Stimulated activated CD4-positive, alpha-beta T cell treated with anti-CD3 and anti-CD28 coated beads, TNF-alpha, amount 100 ng/mL, for 4 hours (primary cell): Measurements from ENCODE around the gene MGAT5.
A peak's percentile ranks its signal among the peaks of the same experiment; 100 is the strongest.

Experiments
- DNase-seq, 3 experiments: peaks; one replicate each; pipeline ENCODE4 v3.0.0-alpha.2; 2020; ENCODE audit warnings: low read depth in 3 of 3

The MGAT5 gene

DNA sequence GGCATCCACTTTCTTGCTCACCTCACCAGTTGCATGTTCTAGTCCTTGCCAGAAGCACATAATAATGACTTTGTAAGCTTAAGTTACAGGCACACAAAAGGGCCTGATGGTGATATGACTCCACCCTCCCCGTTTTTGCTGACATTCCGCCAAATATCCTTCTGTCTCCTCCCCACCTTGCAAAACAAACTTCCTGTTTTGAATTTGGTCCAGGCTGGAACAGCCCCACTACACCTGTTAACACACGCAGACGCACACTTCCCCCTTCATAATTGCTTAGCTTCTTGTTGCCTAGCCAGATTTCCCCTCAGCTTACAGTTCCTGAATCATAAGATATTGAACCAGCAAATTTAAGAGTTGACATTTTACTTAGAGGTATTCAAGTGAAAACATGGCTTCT is at the start of gene MGAT5:
MGAT5 (plus strand) TSS at position 269 of the 400 bp plus-strand sequence. CDS start 332 bp downstream, outside the sequence.
- DNase-seq, result no peak

DNA sequence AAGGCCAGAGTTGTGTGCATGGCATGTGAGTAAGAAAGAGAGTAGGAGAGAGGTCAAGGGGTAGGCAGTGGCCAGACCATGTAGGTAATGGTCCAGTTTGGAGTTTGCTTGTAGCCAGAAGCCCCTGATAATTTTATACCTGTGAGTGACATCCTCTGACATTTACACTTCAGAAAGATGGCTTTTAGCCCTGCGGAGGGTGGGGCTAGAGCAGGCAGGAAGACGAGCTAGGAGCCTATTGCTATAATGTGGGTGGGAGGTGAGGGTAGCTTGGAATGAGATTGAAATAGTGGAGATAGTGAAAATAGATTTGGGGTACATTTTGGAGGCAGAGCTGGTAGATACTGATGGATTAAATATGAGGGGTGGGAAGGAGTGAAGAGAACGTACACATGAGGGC is 48.8 kb upstream of the MGAT5 start:
- DNase-seq, result no peak

DNA sequence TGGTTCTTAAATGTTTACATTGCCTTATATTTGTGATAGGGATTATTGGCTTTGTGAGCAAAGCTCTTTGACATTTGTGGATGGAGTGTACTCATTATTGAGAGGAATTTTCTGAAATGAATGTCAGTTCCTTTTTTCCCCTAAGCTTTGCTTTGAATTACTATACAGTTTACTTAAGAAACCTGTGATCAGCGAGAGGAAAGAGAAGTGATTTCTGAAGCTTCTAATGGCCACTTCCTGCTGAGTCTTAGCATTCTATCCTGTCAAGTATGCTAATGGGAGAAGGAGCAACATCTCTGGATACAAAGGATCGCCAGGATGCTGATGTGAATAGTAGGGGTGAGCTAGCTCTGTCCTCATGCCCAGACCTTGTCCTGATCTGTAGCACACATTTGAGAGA is 47.8 kb upstream of the MGAT5 start:
- DNase-seq, result no peak

- DNase-seq, result no peak
Measured at GRCh38 chr2:134206573-134206972, 47.3 kb upstream of the MGAT5 start.

- DNase-seq, result peak in 2 of 3 experiments; percentile 32 to 37
Measured at GRCh38 chr2:134207589-134208209, 46.2 kb upstream of the MGAT5 start.

DNA sequence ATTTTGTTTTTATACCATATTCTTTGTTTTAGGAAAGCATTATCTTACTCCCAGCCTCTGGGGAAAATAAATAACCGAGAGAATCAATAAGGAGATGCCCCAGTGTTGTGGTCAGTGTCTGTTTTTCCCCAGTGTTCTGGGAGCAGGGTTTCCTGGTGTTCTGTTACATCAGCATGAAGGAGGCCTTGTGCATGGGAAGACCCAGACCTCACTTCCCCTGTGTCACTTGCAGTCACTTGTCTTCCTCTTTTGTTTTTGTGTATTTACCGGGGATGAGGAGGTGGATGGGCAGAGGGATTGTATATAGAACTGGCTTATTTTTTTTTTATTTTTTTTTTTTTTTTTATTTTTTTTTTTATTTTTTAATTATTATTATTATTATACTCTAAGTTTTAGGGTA is 45.0 kb upstream of the MGAT5 start:
- no peak for DNase-seq

GRCh38 chr2:134212746-134213145 is 41.1 kb upstream of the MGAT5 start:
- DNase-seq, result no peak

DNA sequence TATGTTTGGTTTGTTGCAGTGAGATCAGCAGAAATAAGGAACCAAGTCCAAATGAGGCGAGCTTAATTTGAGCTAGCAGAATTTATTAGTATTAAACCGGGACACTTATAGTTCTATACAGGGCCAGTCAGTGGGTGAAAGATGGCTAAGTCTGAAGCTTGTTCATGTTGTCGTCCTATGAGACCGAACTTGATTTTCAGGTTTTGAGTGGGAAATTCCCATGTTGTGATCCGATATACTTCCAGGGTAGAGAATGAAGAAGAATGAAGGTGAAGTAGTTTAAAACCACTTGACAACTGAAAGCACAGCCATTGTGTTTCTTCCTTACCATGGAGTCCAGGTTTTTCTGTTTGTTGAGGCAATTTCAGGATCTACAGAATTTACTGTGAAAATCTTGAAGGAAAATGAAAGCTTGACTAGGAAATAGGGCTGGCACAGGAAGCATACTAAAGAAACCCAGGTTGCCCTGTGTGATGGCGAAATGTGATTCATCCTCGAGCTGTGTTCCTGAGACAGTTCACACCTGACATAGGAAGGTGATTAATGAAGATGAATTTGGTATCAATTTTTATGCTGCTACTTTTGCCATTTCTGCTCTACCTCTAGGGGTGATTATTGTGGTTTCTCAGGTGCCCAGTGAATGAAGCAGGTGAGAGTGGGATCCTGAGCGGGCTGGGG is 37.6 kb upstream of the MGAT5 start:
- no peak for DNase-seq

- peak in 1 of 3 experiments; percentile 24 for DNase-seq
Measured at GRCh38 chr2:134217351-134217750, 36.5 kb upstream of the MGAT5 start.

DNA sequence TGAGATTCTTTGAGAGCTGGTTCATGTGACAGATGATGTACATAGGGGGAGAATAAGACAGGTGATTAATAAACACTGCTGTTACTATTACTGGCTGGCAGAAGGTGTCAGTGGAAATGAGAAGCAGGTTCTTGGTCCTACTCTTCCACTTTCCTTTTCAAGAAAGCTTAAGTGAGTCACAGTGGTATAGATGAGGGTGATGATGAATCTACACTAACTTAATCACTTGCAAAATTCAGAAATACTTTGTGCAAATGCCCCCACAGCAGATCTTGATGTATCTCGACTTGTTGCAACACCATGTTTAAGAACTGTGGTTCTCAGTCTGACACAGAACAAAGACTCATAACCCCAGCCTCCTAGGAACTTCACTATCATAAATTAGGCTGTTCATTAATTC is 35.9 kb upstream of the MGAT5 start:
- DNase-seq, result no peak

GRCh38 chr2:134218414-134218813 is 35.5 kb upstream of the MGAT5 start:
- DNase-seq, result no peak

DNA sequence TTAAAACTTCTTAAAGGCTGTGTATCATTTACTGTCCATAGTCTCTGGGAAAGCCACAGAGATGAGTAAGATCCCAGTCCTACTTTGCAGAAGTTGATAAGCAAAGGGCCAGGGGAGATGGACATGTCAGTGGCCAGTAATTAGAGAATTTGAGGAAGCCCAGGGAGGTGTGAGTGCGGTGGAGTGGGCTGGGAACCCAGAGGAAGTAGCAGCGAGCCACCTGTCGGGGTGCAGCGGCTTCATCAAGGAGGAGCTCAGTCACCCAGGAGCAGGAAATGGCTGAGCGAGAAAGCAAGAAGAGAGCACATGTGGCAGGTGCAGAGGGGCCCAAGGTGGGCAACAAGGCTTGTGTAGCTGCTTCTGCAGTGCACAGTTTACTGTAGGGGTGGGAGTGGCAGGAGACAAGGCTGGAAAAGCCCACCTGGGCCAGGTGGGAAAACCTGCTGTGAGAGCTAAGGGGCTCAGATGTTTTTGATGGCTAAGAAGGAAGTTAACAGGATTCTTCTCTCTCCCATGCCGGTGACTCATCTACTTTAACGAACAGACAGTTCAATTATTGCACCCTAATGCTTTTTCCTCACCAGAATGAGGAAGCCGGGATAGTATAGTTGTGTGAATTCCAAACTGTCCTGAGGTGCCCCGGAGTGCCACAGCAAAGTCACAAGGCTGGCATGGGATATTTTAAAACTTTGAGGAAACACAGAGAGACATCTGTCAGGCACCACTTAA is 34.8 kb upstream of the MGAT5 start:
- peak in 1 of 3 experiments; percentile 23 for DNase-seq

DNA sequence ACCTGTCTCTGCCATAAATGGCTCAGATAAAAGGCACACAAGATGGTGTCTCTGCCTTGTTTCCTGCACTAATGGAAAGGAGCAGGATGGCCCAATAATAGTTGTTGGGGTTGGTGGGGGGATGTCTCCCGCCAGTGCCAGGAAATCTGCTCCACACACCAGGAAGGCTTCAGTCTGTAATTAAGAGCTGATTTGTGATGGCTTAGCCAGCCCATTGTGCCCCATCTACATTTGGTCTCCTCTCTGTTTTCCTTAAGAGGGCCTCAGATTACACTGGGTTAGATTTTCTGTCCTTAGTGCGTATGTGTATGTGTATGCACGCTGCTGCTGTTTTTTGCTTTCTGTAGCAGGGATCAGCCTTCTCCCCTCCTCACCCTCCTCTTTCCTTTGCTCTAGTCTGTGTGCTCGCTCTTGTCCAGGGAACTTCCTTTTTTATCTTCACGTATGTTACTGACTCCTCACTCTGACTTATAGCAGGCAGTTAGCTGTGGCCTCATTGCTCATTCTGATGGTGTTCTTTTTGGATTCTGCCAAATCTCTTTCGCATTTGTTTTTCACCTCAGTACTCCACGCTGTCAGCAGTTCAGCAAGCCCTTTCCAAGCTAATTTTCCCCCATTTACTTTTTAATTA is 33.4 kb upstream of the MGAT5 start:
- DNase-seq, result no peak

GRCh38 chr2:134224005-134224404 is 29.9 kb upstream of the MGAT5 start:
- no peak for DNase-seq

DNA sequence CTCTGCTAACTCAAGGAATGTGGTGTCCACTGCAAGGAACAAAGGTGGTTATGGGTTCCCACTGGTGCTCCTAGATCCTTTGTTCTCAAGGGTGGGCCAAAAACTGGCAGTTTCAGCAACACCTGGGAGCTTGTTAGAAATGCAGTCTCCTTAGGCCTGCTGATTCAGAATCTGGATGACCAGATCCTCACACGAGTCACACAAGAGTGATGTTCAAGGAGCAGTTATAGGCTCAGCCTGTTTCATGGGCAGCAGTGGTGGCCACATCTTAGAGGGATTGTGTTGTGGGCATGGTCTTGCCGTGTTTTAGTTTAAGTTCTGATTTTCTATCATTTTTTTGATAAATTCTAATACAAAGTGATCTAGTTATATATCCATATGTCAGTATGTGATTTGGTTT is 28.7 kb upstream of the MGAT5 start:
- no peak for DNase-seq

DNA sequence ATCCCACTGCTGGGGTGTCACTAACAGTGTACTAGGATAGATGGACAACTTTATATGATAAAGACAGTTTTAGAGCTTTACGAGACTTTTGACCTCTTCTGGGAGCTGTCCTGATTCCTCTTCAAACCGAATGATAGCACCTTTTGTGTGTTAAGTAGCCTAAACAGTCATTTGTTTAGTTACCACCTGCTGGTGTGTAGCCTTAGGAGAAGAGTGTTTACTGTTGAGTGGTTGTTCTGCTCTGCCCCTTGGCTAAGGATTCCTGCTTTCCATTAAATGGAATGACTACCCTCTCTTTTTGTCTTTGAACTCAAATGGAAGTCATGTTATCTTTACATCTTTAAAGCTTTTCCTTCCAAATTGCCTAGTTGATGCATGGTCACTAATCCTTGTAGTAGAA is 28.0 kb upstream of the MGAT5 start:
- no peak for DNase-seq

DNA sequence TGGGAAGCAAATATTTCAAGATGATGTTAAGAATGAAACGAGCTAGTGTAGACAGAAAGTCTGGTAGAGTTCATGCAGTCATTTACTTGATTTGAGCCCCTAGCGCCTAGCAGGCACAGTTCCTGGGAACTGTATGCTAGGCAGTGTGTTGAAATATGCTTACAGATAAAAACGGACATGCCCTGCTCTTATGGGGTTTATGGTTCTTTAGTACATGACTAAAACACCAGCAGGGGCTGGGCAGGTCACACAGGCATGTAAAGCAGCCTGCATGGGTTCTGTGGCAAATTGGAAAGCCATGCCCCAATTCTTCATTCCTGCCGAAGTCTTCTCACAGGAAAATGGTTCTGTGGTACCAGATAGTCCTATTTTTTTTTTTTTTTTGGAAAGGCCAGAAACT is 27.3 kb upstream of the MGAT5 start:
- no peak for DNase-seq

DNA sequence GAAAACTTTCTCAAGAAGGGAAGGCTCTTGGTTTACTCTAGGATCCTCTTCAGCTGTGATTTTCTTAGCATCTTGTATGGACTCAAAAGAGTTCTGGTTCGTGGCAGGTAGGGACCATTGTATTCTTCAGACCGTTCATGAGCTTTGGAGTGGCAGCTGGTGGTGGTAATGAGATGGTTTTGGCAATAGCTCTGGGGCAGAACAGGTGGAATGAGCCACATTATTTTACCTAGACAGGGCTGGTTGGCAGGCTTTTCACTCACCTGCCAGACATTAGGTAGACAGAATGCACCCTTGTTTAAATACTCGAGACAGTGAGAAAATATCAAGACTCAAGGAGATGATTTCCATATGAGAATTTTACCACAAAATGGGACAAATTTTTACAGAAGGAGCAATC is 26.2 kb upstream of the MGAT5 start:
- no peak for DNase-seq

GRCh38 chr2:134228493-134228903 is 25.4 kb upstream of the MGAT5 start:
- no peak for DNase-seq

GRCh38 chr2:134229540-134229939 is 24.3 kb upstream of the MGAT5 start:
- DNase-seq, result no peak

DNA sequence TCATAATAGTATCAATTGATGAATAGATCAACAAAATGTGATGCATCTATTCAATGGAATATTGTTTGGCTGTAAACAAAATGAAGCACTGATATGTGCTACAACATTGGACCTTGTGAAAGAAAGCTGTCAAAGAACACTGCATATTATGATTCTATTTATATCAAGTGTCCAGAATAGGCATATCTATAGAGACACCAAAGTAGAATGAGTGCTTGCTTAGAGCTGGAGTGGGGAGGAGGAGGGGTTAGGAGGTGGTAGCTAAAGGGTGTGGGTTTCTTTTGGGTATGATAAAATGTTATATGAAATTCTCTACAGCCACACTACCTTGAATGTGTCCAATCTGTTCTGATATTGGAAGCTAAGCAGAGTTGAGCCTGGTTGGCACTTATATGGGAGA is 23.0 kb upstream of the MGAT5 start:
- DNase-seq, result no peak

- DNase-seq, result no peak
Measured at GRCh38 chr2:134231301-134231964, 22.4 kb upstream of the MGAT5 start.
